Measurements from ENCODE around the gene CDH6.

DNA sequence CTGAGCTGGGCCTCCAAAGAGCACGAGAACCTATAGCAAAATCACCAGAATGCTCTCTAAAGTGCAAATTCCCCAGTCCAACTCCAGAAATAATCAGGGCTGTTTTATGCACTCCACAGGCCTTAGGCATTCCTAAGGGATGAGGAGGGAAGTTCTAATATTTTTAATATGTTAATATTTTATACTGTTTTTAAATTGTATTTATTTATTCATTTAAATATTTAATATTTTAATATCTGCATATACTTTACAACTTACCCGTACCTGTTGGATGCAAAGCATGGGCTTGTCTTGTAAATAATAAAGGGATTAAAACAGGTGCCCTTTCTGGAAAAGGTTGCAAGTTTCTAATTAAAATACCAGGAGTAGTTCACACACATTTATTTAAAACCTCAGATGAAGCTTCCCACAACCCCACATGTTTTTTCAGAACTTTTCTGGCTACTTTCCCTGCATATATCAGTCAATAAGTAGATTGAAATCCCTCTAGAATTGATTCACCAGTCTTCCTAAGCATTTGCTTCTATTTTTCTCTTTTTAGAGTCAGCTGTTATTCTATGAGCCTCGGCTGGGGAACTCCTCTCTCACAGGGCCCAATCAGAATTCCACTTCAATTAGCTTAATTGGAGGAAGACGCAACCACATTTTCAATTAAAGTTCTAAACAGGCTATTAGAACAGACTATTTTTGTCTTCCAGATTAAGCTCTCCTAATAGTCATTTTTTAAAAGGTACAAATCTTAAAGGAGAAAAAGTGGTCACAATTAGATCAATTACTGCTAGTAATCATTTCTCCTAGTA lies 140.8 kb downstream of the CDH6 start:
- TF ChIP-seq, protein P1, sequence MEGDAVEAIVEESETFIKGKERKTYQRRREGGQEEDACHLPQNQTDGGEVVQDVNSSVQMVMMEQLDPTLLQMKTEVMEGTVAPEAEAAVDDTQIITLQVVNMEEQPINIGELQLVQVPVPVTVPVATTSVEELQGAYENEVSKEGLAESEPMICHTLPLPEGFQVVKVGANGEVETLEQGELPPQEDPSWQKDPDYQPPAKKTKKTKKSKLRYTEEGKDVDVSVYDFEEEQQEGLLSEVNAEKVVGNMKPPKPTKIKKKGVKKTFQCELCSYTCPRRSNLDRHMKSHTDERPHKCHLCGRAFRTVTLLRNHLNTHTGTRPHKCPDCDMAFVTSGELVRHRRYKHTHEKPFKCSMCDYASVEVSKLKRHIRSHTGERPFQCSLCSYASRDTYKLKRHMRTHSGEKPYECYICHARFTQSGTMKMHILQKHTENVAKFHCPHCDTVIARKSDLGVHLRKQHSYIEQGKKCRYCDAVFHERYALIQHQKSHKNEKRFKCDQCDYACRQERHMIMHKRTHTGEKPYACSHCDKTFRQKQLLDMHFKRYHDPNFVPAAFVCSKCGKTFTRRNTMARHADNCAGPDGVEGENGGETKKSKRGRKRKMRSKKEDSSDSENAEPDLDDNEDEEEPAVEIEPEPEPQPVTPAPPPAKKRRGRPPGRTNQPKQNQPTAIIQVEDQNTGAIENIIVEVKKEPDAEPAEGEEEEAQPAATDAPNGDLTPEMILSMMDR (conservative IDR thresholded peaks at IDR 0.05; ENCODE audit: low read length) = no peak
- no peak for TF ChIP-seq EZH2phosphoT487 (IDR thresholded peaks at IDR 0.05; ENCODE audit: borderline replicate concordance)

All from Loucy (cell line).